IMR-90 (cell line): Measurements from ENCODE around the gene PPIL4. TPM values are rescaled to one million over a fixed set of nuclear protein-coding genes. Genes with fewer than 3 reads are reported as not detected.

Experiments
- ATAC-seq: fragments of 200-7000 bp; cut with Tn5 transposase; 2 replicates; pipeline ENCODE4 v1.9.1; 2020; ENCODE audit warnings: low read depth, mild to moderate bottlenecking, moderate library complexity
- BruUV-seq: library from RNA; stranded (reverse); fragments of 400-500 nt; replicated peaks from 2 replicates; lab custom pipeline; 2021; lab: Mats Ljungman, UMichigan
- CTCF ChIA-PET: fragments of 300-600 bp; formaldehyde crosslinking; extraction: SDS; loops from one replicate; lab custom pipeline; 2021; ENCODE audit warnings: antibody characterized with exemption; lab: Yijun Ruan, JAX
- POLR2A ChIA-PET: fragments of 300-600 bp; sonication (Branson Sonifier 250); formaldehyde crosslinking; loops from one replicate; lab custom pipeline; 2022; ENCODE audit warnings: antibody characterized with exemption; ENCODE audit not compliant: unreplicated experiment; lab: Charles Lee
- DNase-seq: peaks from one replicate; pipeline ENCODE4 v3.0.0; 2013
- H2AFZ ChIP-seq: replicated peaks from 2 replicates; pipeline ENCODE3; 2013; ENCODE audit warnings: low read length, mild to moderate bottlenecking; ENCODE audit not compliant: poor library complexity
- H2AK5ac ChIP-seq: 2 replicates; pipeline ENCODE4 v1.6.1; 2013; ENCODE audit warnings: low read depth, low read length, inconsistent platforms
- H2AK9ac ChIP-seq: replicated peaks from 2 replicates; pipeline ENCODE3; 2013; ENCODE audit warnings: mild to moderate bottlenecking, low read depth, low read length, moderate library complexity; ENCODE audit not compliant: poor library complexity
- H2BK120ac ChIP-seq: 2 replicates; pipeline ENCODE4 v1.6.1; 2013; ENCODE audit warnings: low read depth, low read length, inconsistent platforms
- H2BK15ac ChIP-seq: 3 replicates; pipeline ENCODE4 v1.6.1; 2013; ENCODE audit warnings: low read depth, low read length, inconsistent platforms
- H2BK20ac ChIP-seq: 2 replicates; pipeline ENCODE4 v1.6.1; 2013; ENCODE audit warnings: low read depth, mild to moderate bottlenecking, inconsistent platforms, low read length, moderate library complexity
- H2BK5ac ChIP-seq: 2 replicates; pipeline ENCODE4 v1.6.1; 2013; ENCODE audit warnings: mild to moderate bottlenecking, low read depth, low read length, inconsistent platforms; ENCODE audit not compliant: poor library complexity, severe bottlenecking
- H3K14ac ChIP-seq: replicated peaks from 2 replicates; pipeline ENCODE4 v1.6.1; 2013; ENCODE audit warnings: low read depth, low read length, inconsistent platforms
- H3K18ac ChIP-seq: 2 replicates; pipeline ENCODE4 v1.6.1; 2013; ENCODE audit warnings: low read depth, low read length, control low read depth
- H3K23ac ChIP-seq: 2 replicates; pipeline ENCODE4 v1.6.1; 2013; ENCODE audit warnings: low read depth, low read length, inconsistent platforms
- H3K27ac ChIP-seq: 2 replicates; pipeline ENCODE4 v1.5.1; 2013; ENCODE audit warnings: mild to moderate bottlenecking, control low read depth, low read length; ENCODE audit not compliant: insufficient read depth
- H3K27me3 ChIP-seq: 2 replicates; pipeline ENCODE4 v1.6.1; 2013; ENCODE audit warnings: low read length; ENCODE audit not compliant: control insufficient read depth, insufficient read depth
- H3K36me3 ChIP-seq: 2 replicates; pipeline ENCODE4 v1.6.1; 2013; ENCODE audit warnings: low read length, mixed read lengths; ENCODE audit not compliant: control insufficient read depth, insufficient read depth
- H3K4ac ChIP-seq: 2 replicates; pipeline ENCODE4 v1.6.1; 2013; ENCODE audit warnings: low read depth, low read length, inconsistent platforms
- H3K4me1 ChIP-seq: 2 replicates; pipeline ENCODE4 v1.6.1; 2013; ENCODE audit warnings: low read length, mixed read lengths; ENCODE audit not compliant: control insufficient read depth, insufficient read depth
- H3K4me2 ChIP-seq: 2 replicates; pipeline ENCODE4 v1.6.1; 2013; ENCODE audit warnings: low read depth, mild to moderate bottlenecking, control low read depth, low read length, moderate library complexity
- H3K4me3 ChIP-seq: 2 replicates; pipeline ENCODE4 v1.5.1; 2013; ENCODE audit warnings: low read depth, mild to moderate bottlenecking, control low read depth, low read length, moderate library complexity; ENCODE audit not compliant: insufficient read depth
- H3K56ac ChIP-seq: 2 replicates; pipeline ENCODE4 v1.6.1; 2013; ENCODE audit warnings: low read length, inconsistent platforms; ENCODE audit not compliant: insufficient read depth; ENCODE audit errors: extremely low read depth
- H3K79me1 ChIP-seq, 2 experiments: 2 replicates each; pipeline ENCODE4 v1.6.1; 2013; ENCODE audit warnings: low read length in 2 of 2, inconsistent platforms in 1 of 2, low read depth in 1 of 2
- H3K9ac ChIP-seq: 2 replicates; pipeline ENCODE4 v1.6.1; 2013; ENCODE audit warnings: low read depth, low read length, control low read depth
- H3K9me1 ChIP-seq: 2 replicates; pipeline ENCODE4 v1.6.1; 2013; ENCODE audit warnings: low read length, inconsistent platforms; ENCODE audit not compliant: insufficient read depth
- H3K9me3 ChIP-seq: 2 replicates; pipeline ENCODE4 v1.6.1; 2013; ENCODE audit warnings: low read length; ENCODE audit not compliant: control insufficient read depth, insufficient read depth
- H4K20me1 ChIP-seq: 2 replicates; pipeline ENCODE4 v1.6.1; 2013; ENCODE audit warnings: low read length, inconsistent platforms; ENCODE audit not compliant: insufficient read depth
- H4K5ac ChIP-seq: 2 replicates; pipeline ENCODE4 v1.6.1; 2013; ENCODE audit warnings: mild to moderate bottlenecking, low read depth, low read length, control low read depth
- H4K8ac ChIP-seq, 2 experiments: 2 replicates each; pipeline ENCODE4 v1.6.1; 2013; ENCODE audit warnings: low read depth in 2 of 2, low read length in 2 of 2, control low read depth in 1 of 2, inconsistent platforms in 1 of 2
- H4K91ac ChIP-seq: 2 replicates; pipeline ENCODE4 v1.6.1; 2013; ENCODE audit warnings: low read depth, low read length, inconsistent platforms; ENCODE audit not compliant: insufficient read depth
- BHLHE40 ChIP-seq: fragments of 150-350 bp; IDR thresholded peaks from 2 replicates; pipeline ENCODE4 v1.6.1; 2016; ENCODE audit warnings: mild to moderate bottlenecking, low read depth, low read length
- CEBPB ChIP-seq: IDR thresholded peaks from 2 replicates; pipeline ENCODE4 v1.6.1; 2012; ENCODE audit warnings: low read depth, low read length, improper control_type of control experiment
- CHD1 ChIP-seq: IDR thresholded peaks from 2 replicates; pipeline ENCODE4 v1.6.1; 2012; ENCODE audit warnings: low read depth, low read length, improper control_type of control experiment
- FOS ChIP-seq: fragments of 150-350 bp; IDR thresholded peaks from 2 replicates; pipeline ENCODE4 v1.6.1; 2016; ENCODE audit warnings: low read depth, low read length
- MAFK ChIP-seq: IDR thresholded peaks from 2 replicates; pipeline ENCODE4 v1.6.1; 2012; ENCODE audit warnings: low read depth, low read length, improper control_type of control experiment
- MAZ ChIP-seq: IDR thresholded peaks from 2 replicates; pipeline ENCODE4 v1.6.1; 2012; ENCODE audit warnings: low read depth, mild to moderate bottlenecking, low read length, improper control_type of control experiment, moderate library complexity, borderline replicate concordance
- MXI1 ChIP-seq: IDR thresholded peaks from 2 replicates; pipeline ENCODE4 v1.6.1; 2012; ENCODE audit warnings: low read depth, mild to moderate bottlenecking, low read length, moderate library complexity, borderline replicate concordance
- NFE2L2 ChIP-seq: fragments of 150-350 bp; IDR thresholded peaks from 2 replicates; pipeline ENCODE4 v1.6.1; 2016; ENCODE audit warnings: low read depth, mild to moderate bottlenecking, low read length
- POLR2A ChIP-seq: IDR thresholded peaks from 2 replicates; pipeline ENCODE4 v1.6.1; 2012; ENCODE audit warnings: mild to moderate bottlenecking, low read depth, low read length
- RAD21 ChIP-seq: IDR thresholded peaks from 2 replicates; pipeline ENCODE4 v1.6.1; 2012; ENCODE audit warnings: low read length, improper control_type of control experiment
- RCOR1 ChIP-seq: IDR thresholded peaks from 2 replicates; pipeline ENCODE4 v1.6.1; 2012; ENCODE audit warnings: mild to moderate bottlenecking, low read length, improper control_type of control experiment; ENCODE audit not compliant: insufficient replicate concordance
- RFX5 ChIP-seq: IDR thresholded peaks from 2 replicates; pipeline ENCODE4 v1.8.0; 2012; ENCODE audit warnings: low read depth, mild to moderate bottlenecking, low read length, moderate library complexity
- SMC3 ChIP-seq: fragments of 150-350 bp; IDR thresholded peaks from 2 replicates; pipeline ENCODE4 v1.6.1; 2016; ENCODE audit warnings: low read depth, mild to moderate bottlenecking, antibody characterized with exemption, low read length, moderate library complexity
- WGBS, 2 experiments: methylation state at CpG; one replicate each; pipeline versions ENCODE4 v1.1.5 to v1.1.7; 2013; ENCODE audit warnings: missing lambda C conversion rate in 2 of 2; ENCODE audit not compliant: insufficient read length in 1 of 2; ENCODE audit errors: extremely low coverage in 2 of 2; 5-methylcytosine and 5-hydroxymethylcytosine counted together
- dilution Hi-C: fragments of 300-500 bp; cut with HindIII; formaldehyde crosslinking; loops from one replicate; pipeline ENCODE4 v1.14.3; 2018; ENCODE audit warnings: low sequenced_read_pairs; ENCODE audit not compliant: unreplicated experiment
- in situ Hi-C: fragments of 300-500 bp; cut with MboI; formaldehyde crosslinking; loops from 3 replicates; pipeline ENCODE4 v1.14.3; 2019; ENCODE audit warnings: low sequenced_read_pairs, inconsistent platforms, mixed read lengths
- intact Hi-C: fragments of 100-400 bp; cut with micrococcal nuclease; formaldehyde crosslinking; loops from 2 replicates; pipeline ENCODE4 v1.10.0; 2022
- polyA plus RNA-seq, 3 experiments: library from polyadenylated mRNA; depleted of rRNA; stranded (reverse); fragments of >200 nt; gene quantifications; 2 replicates each; pipeline ENCODE4 v1.2.3, GENCODE V29; 2012; ENCODE audit warnings: low replicate concordance in 1 of 3
- total RNA-seq: library from RNA; depleted of rRNA; stranded (reverse); fragments of >200 nt; gene quantifications from 2 replicates; pipeline ENCODE4 v1.2.3, GENCODE V29; 2012
- TF ChIP-seq, protein P1 (sequence below): fragments of 150-350 bp; IDR thresholded peaks from 2 replicates; pipeline ENCODE4 v1.6.1; 2016; ENCODE audit warnings: low read depth, mild to moderate bottlenecking, low read length, moderate library complexity, borderline replicate concordance
- TF ChIP-seq, protein P2 (sequence below): conservative IDR thresholded peaks from 2 replicates; pipeline ENCODE4 v1.5.1; 2012; ENCODE audit warnings: mild to moderate bottlenecking, low read depth, low read length, improper control_type of control experiment
- TF ChIP-seq, protein P3 (sequence below): fragments of 150-350 bp; IDR thresholded peaks from 2 replicates; pipeline ENCODE4 v1.6.1; 2017; ENCODE audit warnings: mild to moderate bottlenecking, antibody characterized with exemption, low read length, low read depth

The PPIL4 gene
- total and polyA plus RNA-seq, 2 of the 4 experiments (the other 2 are of a cell fraction), result 10.6 to 13.3 TPM

DNA sequence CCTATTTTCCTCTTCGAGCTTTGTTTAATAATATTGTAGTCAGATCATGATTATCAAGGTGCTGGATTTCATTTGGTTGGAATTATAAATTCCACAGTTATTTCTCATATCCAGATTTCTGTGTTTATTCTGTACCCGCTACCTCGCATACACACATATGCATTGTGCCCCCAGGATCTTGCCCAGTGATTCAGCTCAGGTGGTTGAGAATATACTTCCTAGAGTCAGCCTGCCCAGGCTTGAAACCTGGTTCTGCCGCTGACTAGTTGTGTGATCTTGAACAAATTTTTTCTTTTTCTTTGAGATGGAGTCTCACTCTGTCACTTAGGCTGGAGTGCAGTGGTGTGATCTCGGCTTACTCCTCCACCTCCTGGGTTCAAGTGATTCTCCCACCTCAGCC lies 35.0 kb upstream of the PPIL4 start:
- H2BK5ac ChIP-seq, result no peak overlapping the region
- BruUV-seq, result no TSS peak
- intact Hi-C loops, result no loop called here
- no peak overlapping the region for H2BK20ac ChIP-seq
- no peaks in the 10 kb centered on the region for H3K27me3 ChIP-seq
- dilution Hi-C loops, result no loop called here
- H3K23ac ChIP-seq, result no peak overlapping the region
- no peaks in the 10 kb centered on the region for H3K9me1 ChIP-seq
- H3K27ac ChIP-seq, result no peak overlapping the region
- ChIA-PET CTCF (no interaction called here), POLR2A (no interaction called here)
- no peak overlapping the region for H3K18ac ChIP-seq
- H2BK120ac ChIP-seq, result no peak overlapping the region
- peaks cover 17% of the 10 kb centered on the region for H3K36me3 ChIP-seq
- H4K5ac ChIP-seq, result no peak overlapping the region
- DNase-seq, result no peak
- H4K8ac ChIP-seq, result no peak overlapping the region
- TF ChIP-seq RCOR1 (no peak), SMC3 (no peak), CEBPB (no peak), BHLHE40 (no peak), POLR2A (no peak), MAFK (no peak), NFE2L2 (no peak), MXI1 (no peak), CHD1 (no peak), MAZ (no peak), RAD21 (no peak), FOS (no peak), RFX5 (no peak)
- TF ChIP-seq, protein P1, sequence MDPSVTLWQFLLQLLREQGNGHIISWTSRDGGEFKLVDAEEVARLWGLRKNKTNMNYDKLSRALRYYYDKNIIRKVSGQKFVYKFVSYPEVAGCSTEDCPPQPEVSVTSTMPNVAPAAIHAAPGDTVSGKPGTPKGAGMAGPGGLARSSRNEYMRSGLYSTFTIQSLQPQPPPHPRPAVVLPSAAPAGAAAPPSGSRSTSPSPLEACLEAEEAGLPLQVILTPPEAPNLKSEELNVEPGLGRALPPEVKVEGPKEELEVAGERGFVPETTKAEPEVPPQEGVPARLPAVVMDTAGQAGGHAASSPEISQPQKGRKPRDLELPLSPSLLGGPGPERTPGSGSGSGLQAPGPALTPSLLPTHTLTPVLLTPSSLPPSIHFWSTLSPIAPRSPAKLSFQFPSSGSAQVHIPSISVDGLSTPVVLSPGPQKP, result no peak
- TF ChIP-seq, protein P2, sequence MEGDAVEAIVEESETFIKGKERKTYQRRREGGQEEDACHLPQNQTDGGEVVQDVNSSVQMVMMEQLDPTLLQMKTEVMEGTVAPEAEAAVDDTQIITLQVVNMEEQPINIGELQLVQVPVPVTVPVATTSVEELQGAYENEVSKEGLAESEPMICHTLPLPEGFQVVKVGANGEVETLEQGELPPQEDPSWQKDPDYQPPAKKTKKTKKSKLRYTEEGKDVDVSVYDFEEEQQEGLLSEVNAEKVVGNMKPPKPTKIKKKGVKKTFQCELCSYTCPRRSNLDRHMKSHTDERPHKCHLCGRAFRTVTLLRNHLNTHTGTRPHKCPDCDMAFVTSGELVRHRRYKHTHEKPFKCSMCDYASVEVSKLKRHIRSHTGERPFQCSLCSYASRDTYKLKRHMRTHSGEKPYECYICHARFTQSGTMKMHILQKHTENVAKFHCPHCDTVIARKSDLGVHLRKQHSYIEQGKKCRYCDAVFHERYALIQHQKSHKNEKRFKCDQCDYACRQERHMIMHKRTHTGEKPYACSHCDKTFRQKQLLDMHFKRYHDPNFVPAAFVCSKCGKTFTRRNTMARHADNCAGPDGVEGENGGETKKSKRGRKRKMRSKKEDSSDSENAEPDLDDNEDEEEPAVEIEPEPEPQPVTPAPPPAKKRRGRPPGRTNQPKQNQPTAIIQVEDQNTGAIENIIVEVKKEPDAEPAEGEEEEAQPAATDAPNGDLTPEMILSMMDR, result no peak
- TF ChIP-seq, protein P3, sequence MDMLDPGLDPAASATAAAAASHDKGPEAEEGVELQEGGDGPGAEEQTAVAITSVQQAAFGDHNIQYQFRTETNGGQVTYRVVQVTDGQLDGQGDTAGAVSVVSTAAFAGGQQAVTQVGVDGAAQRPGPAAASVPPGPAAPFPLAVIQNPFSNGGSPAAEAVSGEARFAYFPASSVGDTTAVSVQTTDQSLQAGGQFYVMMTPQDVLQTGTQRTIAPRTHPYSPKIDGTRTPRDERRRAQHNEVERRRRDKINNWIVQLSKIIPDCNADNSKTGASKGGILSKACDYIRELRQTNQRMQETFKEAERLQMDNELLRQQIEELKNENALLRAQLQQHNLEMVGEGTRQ, result no peak
- H2AK5ac ChIP-seq, result no peak overlapping the region
- H3K9ac ChIP-seq, result no peak overlapping the region
- H4K91ac ChIP-seq, result no peak overlapping the region
- no peak overlapping the region for H3K4ac ChIP-seq
- no peaks in the 10 kb centered on the region for H3K4me1 ChIP-seq
- H3K14ac ChIP-seq, result no peak overlapping the region
- no peaks in the 10 kb centered on the region; the same call in 1 of the 2 replicates for H4K20me1 ChIP-seq
- no peak overlapping the region for H3K4me2 ChIP-seq
- WGBS, 2 experiments, result no CpG with 5 or more reads among the region's 5 CpGs
- no peak overlapping the region for H2AK9ac ChIP-seq
- in situ Hi-C loops, result no loop called here
- no peak overlapping the region for H2BK15ac ChIP-seq
- H3K56ac ChIP-seq, result no peak overlapping the region
- no peaks in the 10 kb centered on the region for H3K9me3 ChIP-seq
- H3K79me1 ChIP-seq, result peaks cover 11 to 17% of the 10 kb centered on the region in 2 experiments
- H2AFZ ChIP-seq, result no peak overlapping the region
- ATAC-seq, result no peak
- H3K4me3 ChIP-seq, result no peak overlapping the region
